GM12801 (cell line): Measurements from ENCODE around the gene IWS1.

Experiments
- TF ChIP-seq, protein P1 (sequence below): IDR thresholded peaks from one replicate; pipeline ENCODE4 v1.5.1; 2011; ENCODE audit warnings: control low read depth; ENCODE audit not compliant: insufficient read length; ENCODE audit errors: extremely low read depth

The IWS1 gene

GRCh38 chr2:127453392-127454171, 72.7 kb downstream of the IWS1 start:
- TF ChIP-seq, protein P1, sequence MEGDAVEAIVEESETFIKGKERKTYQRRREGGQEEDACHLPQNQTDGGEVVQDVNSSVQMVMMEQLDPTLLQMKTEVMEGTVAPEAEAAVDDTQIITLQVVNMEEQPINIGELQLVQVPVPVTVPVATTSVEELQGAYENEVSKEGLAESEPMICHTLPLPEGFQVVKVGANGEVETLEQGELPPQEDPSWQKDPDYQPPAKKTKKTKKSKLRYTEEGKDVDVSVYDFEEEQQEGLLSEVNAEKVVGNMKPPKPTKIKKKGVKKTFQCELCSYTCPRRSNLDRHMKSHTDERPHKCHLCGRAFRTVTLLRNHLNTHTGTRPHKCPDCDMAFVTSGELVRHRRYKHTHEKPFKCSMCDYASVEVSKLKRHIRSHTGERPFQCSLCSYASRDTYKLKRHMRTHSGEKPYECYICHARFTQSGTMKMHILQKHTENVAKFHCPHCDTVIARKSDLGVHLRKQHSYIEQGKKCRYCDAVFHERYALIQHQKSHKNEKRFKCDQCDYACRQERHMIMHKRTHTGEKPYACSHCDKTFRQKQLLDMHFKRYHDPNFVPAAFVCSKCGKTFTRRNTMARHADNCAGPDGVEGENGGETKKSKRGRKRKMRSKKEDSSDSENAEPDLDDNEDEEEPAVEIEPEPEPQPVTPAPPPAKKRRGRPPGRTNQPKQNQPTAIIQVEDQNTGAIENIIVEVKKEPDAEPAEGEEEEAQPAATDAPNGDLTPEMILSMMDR: no peak

DNA sequence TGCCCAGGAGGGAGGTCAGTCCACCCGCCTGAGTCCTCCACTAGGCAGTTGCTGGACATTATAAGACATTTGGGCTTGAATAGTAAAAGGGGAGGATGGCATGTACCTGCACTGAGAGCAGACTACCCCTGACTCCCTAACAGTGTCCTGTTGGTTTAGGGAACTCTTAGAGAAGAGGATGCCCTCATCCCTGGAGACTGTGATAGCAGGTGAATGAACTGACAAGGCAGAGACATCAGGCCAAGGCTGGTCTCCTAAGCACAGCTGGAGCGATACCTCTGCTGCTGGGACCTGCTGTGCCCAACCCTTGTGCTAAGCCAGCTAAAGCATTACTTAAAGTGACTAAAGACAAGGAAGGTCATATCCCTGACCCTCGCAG, 73.3 kb downstream of the IWS1 start:
- TF ChIP-seq, protein P1: no peak

DNA sequence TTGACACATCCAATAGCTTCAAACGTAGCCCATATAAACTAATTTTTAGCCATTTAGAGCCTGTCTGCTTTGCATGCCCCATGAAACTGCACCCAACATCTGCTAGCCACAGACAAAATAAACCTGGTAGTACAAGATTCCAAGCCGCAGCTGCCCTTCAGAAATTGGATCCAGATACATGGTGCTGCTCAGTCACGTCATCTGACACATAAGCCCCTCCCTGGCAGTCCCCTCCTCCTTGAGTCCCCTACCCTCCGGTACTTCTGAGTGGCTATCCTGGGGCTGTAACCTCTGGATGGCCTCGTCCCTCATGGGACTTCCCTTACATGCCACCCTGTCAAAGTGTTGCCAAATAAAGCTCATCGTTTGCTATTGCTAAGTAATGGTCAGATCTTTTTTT, 74.3 kb downstream of the IWS1 start:
- TF ChIP-seq, protein P1: no peak

GRCh38 chr2:127449898-127450297, 76.4 kb downstream of the IWS1 start:
- TF ChIP-seq, protein P1: no peak

- TF ChIP-seq, protein P1: no peak
Measured at GRCh38 chr2:127449414-127449813, 76.9 kb downstream of the IWS1 start.

- TF ChIP-seq, protein P1: no peak
Measured at GRCh38 chr2:127448526-127448925, 77.8 kb downstream of the IWS1 start.

DNA sequence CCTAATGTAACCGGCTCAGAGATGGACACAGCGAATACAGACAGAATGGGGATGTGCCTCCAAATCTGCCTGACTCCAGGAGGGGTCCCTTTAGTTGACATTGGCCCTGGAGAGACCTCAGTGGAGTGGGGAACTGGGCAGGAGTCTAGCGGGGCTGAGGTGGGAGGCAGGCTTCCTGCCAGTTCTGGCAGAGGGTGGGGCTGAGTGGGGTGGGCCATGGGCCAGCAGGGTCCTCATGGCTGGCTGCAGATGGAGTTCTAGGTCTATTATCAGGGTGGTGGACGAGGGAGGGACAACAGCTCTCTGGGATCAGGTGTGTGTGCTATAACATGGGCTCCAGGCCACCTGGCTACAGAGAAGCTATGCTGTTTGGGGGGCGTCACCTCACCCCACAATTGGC, 86.9 kb downstream of the IWS1 start:
- TF ChIP-seq, protein P1: no peak
